HT1080 (cell line): ENCODE results near the gene SH3PXD2A. TPM values are rescaled to one million over a fixed set of nuclear protein-coding genes. Genes with fewer than 3 reads are reported as not detected.

ENCODE experiments used
- DNase-seq: peaks from one replicate; pipeline ENCODE4 v3.0.0-alpha.2; 2015; ENCODE audit warnings: low read depth
- polyA plus RNA-seq, 2 experiments: library from polyadenylated mRNA; depleted of rRNA; stranded (reverse); fragments of >200 nt; gene quantifications; 2 replicates each; pipeline ENCODE4 v1.2.3, GENCODE V29; 2015
- total RNA-seq: library from RNA; depleted of rRNA; stranded (reverse); fragments of >200 nt; shearing (Covaris generic); gene quantifications from 2 replicates; pipeline ENCODE4 v1.2.3, GENCODE V29; 2014; rRNA removed

Gene SH3PXD2A
- 4.1 and 5.8 TPM in 2 replicates for total RNA-seq
- 5.6 and 7.7 TPM in 2 replicates for polyA plus RNA-seq (2015; cell fraction: cytosol; rRNA removed)
- polyA plus RNA-seq (2015; cell fraction: nucleus; rRNA removed): 15.5 and 15.9 TPM in 2 replicates

GRCh38 chr10:103855424-103855823 is at the start of gene SH3PXD2A:
Gene SH3PXD2A (minus strand): TSS chr10:103855576. CDS start chr10:103855266, 310 bp downstream.
- no peak for DNase-seq

- DNase-seq: no peak
These were observed 45.9 kb upstream of the SH3PXD2A start for GRCh38 chr10:103901299-103901698.

GRCh38 chr10:103899312-103899711 is 43.9 kb upstream of the SH3PXD2A start:
- no peak for DNase-seq

- no peak for DNase-seq
These were observed 41.9 kb upstream of the SH3PXD2A start for GRCh38 chr10:103897241-103897774.

GRCh38 chr10:103896225-103896624 is 40.8 kb upstream of the SH3PXD2A start:
- DNase-seq: no peak

GRCh38 chr10:103895411-103896186 is 40.2 kb upstream of the SH3PXD2A start:
- DNase-seq: peak; percentile 90

- DNase-seq: peak; percentile 39
These were observed 39.1 kb upstream of the SH3PXD2A start for GRCh38 chr10:103894441-103894864.

- DNase-seq: no peak
These were observed 38.4 kb upstream of the SH3PXD2A start for GRCh38 chr10:103893817-103894216.

GRCh38 chr10:103892181-103892580 is 36.8 kb upstream of the SH3PXD2A start:
- no peak for DNase-seq

GRCh38 chr10:103890688-103891087 is 35.3 kb upstream of the SH3PXD2A start:
- DNase-seq: no peak

- DNase-seq: peak; percentile 80
These were observed 34.9 kb upstream of the SH3PXD2A start for GRCh38 chr10:103890194-103890658.

GRCh38 chr10:103889121-103889720 is 33.8 kb upstream of the SH3PXD2A start:
- DNase-seq: no peak

GRCh38 chr10:103888113-103888841 is 32.9 kb upstream of the SH3PXD2A start:
- DNase-seq: peak; percentile 85

- no peak for DNase-seq
These were observed 30.2 kb upstream of the SH3PXD2A start for GRCh38 chr10:103885617-103886016.

- peak; percentile 66 for DNase-seq
These were observed 29.3 kb upstream of the SH3PXD2A start for GRCh38 chr10:103884681-103885139.

GRCh38 chr10:103882285-103883007 is 27.1 kb upstream of the SH3PXD2A start:
- no peak for DNase-seq

- DNase-seq: no peak
These were observed 26.3 kb upstream of the SH3PXD2A start for GRCh38 chr10:103881416-103882284.

GRCh38 chr10:103879831-103880230 is 24.5 kb upstream of the SH3PXD2A start:
- no peak for DNase-seq

- no peak for DNase-seq
These were observed 24.0 kb upstream of the SH3PXD2A start for GRCh38 chr10:103879409-103879808.

GRCh38 chr10:103877861-103878260 is 22.5 kb upstream of the SH3PXD2A start:
- no peak for DNase-seq
